ENCODE measurements around the gene IFFO2. TPM values are rescaled to one million over a fixed set of nuclear protein-coding genes. Genes with fewer than 3 reads are reported as not detected.

IFFO2 gene
- total and polyA plus RNA-seq, 2 of the 8 experiments (the other 6 are each of a cell fraction or from before 2014, with no cell fraction given), result 6.6 to 10.4 TPM

- no peak overlapping the region for H3K4me3 ChIP-seq (ENCODE audit: extremely low read depth in 1 of 4, insufficient read depth in 2 of 4, low read depth in 3 of 4, low read length in 4 of 4)
- H3K9ac ChIP-seq (replicated peaks in 1 of 4; ENCODE audit: extremely low read depth in 1 of 4, low read depth in 3 of 4, low read length in 3 of 4), result no peak overlapping the region
- H3K4ac ChIP-seq (replicated peaks; ENCODE audit: insufficient read length, low read depth, low read length), result no peak overlapping the region
- no peaks in the 10 kb centered on the region; a peak in 1 of 8 replicates for H3K36me3 ChIP-seq (ENCODE audit: control insufficient read depth in 2 of 4, insufficient read depth in 4 of 4, low read length in 3 of 4)
- H3K9me3 ChIP-seq (ENCODE audit: insufficient read depth in 2 of 2, low read depth in 1 of 2, low read length in 1 of 2), result no peaks in the 10 kb centered on the region
- H2BK20ac ChIP-seq (ENCODE audit: low read length), result no peak overlapping the region
- H2BK120ac ChIP-seq (replicated peaks; ENCODE audit: low read depth, low read length), result no peak overlapping the region
- H3K27ac ChIP-seq (ENCODE audit: low read depth, low read length), result no peak overlapping the region
- H3K14ac ChIP-seq (ENCODE audit: insufficient read length), result no peak overlapping the region
- ChIA-PET POLR2A (ENCODE audit: partially characterized antibody) (no interaction called here), CTCF (ENCODE audit: partially characterized antibody) (no interaction called here)
- H3K56ac ChIP-seq (replicated peaks; ENCODE audit: insufficient read length, low read depth, low read length), result peak overlapping the region; percentile 96
- WGBS, 2 experiments (ENCODE audit: extremely low coverage in 1 of 2, insufficient coverage in 1 of 2, insufficient read length in 1 of 2, insufficient replicate concordance in 2 of 2, low coverage in 1 of 2, low lambda C conversion rate in 2 of 2, missing lambda C conversion rate in 1 of 2), result 87 to 100% methylated on average over 2 to 7 of the region's 7 CpGs
- no peak overlapping the region for H3K4me2 ChIP-seq (ENCODE audit: insufficient read depth in 1 of 2, low read depth in 2 of 2, low read length in 2 of 2)
- peaks cover 0 to 8% of the 10 kb centered on the region in 2 experiments for H4K20me1 ChIP-seq (replicated peaks in 1 of 2; ENCODE audit: control insufficient read depth in 1 of 2, insufficient read depth in 2 of 2, low read length in 2 of 2)
- peak overlapping the region; percentile 17 for H4K91ac ChIP-seq (replicated peaks; ENCODE audit: insufficient read length, low read length)
- peak overlapping the region; percentile 96; the same call in 1 of the 2 replicates for H2AK5ac ChIP-seq (ENCODE audit: low read depth, low read length)
- FAIRE-seq, result no peak
- H2AFZ ChIP-seq (ENCODE audit: low read length), result no peak overlapping the region
- H3K4me1 ChIP-seq (replicated peaks in 1 of 4; ENCODE audit: control insufficient read depth in 3 of 4, insufficient read depth in 4 of 4, low read length in 3 of 4), result no peaks in the 10 kb centered on the region
- no peaks in the 10 kb centered on the region for H3K79me2 ChIP-seq (ENCODE audit: control insufficient read depth in 1 of 2, insufficient read depth in 2 of 2, low read length in 2 of 2)
- H3K27me3 ChIP-seq (replicated peaks in 1 of 4; ENCODE audit: control insufficient read depth in 3 of 4, extremely low read depth in 1 of 4, insufficient read depth in 3 of 4, low read length in 3 of 4), result peaks cover 0 to 4% (median 0%) of the 10 kb centered on the region in 4 experiments; a peak in 3 of 7 replicates
- H2BK5ac ChIP-seq (ENCODE audit: low read depth, low read length), result no peak overlapping the region; the same call in 1 of the 2 replicates
- no peak for DNase-seq (ENCODE audit: low read depth in 1 of 2, low spot score in 2 of 2)
- H4K5ac ChIP-seq (ENCODE audit: insufficient read length, low read depth, low read length), result no peak overlapping the region
- H3K79me1 ChIP-seq (ENCODE audit: low read depth, low read length), result no peaks in the 10 kb centered on the region
- no peak overlapping the region for H3K23ac ChIP-seq (ENCODE audit: insufficient read length)
- no peak overlapping the region; the same call in 1 of the 2 replicates for H2BK12ac ChIP-seq (ENCODE audit: low read depth, low read length)
- H3K18ac ChIP-seq (ENCODE audit: extremely low read depth, low read length), result no peak overlapping the region
- H2BK15ac ChIP-seq (ENCODE audit: low read length), result no peak overlapping the region
- H3K23me2 ChIP-seq (ENCODE audit: low read depth, low read length), result peaks cover 12% of the 10 kb centered on the region; the same call in 1 of the 2 replicates
- H4K8ac ChIP-seq (ENCODE audit: extremely low read depth, insufficient read depth, low read length), result no peak overlapping the region
- TF ChIP-seq ATF2 (IDR thresholded peaks at IDR 0.05; ENCODE audit: low read length) (no peak), TCF12 (IDR thresholded peaks at IDR 0.05; ENCODE audit: low read depth, low read length) (no peak), CTBP2 (IDR thresholded peaks at IDR 0.05; ENCODE audit: borderline replicate concordance, insufficient read depth, insufficient read length, low read length) (no peak), EP300 (IDR thresholded peaks at IDR 0.05; ENCODE audit: borderline replicate concordance in 1 of 2, low read depth in 2 of 2, low read length in 2 of 2) (no peak), RBBP5 (IDR thresholded peaks at IDR 0.05; ENCODE audit: borderline replicate concordance, low read depth, low read length) (no peak), SAP30 (IDR thresholded peaks at IDR 0.05; ENCODE audit: insufficient read depth, insufficient replicate concordance, low read length) (no peak), TAF7 (optimal IDR thresholded peaks at IDR 0.05; ENCODE audit: borderline replicate concordance, low read depth, low read length) (no peak), ATF3 (IDR thresholded peaks at IDR 0.05; ENCODE audit: insufficient read depth, low read depth, low read length) (no peak)
- TF ChIP-seq, protein P1, sequence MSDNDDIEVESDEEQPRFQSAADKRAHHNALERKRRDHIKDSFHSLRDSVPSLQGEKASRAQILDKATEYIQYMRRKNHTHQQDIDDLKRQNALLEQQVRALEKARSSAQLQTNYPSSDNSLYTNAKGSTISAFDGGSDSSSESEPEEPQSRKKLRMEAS (IDR thresholded peaks at IDR 0.05), result no peak
These were observed 98.3 kb downstream of the IFFO2 start for GRCh38 chr1:18858070-18858688.
